ENCODE results near the gene ARHGAP15.
"Not testable (repeated sequence)": the region's sequence is repeated elsewhere in the genome, so short reads cannot be mapped to it uniquely, and the experiment has no call there.

Gene ARHGAP15

DNA sequence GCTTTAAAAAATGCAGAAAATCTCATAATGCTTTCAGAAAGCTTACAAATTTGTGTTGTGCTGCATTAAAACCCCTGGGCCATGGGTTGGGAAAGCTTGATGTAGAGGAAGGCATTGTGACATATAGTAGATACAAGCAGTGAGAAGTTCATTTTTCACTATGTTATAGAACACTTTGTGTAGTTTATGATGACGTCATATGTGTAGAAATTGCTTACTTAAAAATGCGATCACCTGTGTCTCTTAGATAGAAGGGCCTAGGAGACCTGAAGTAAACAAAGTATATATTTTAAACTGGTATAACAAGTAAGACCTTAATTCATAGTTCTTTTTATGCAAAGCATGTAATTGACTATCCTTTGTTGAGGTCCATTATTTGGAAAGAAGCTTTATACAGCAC is 393.5 kb downstream of the ARHGAP15 start:
- no peak for DNase-seq (ENCODE audit: low read depth in 1 of 2, low spot score in 1 of 2)

- no peak for DNase-seq (ENCODE audit: low read depth in 1 of 2, low spot score in 1 of 2)
Observed at GRCh38 chr2:143524119-143524553, 394.9 kb downstream of the ARHGAP15 start.

GRCh38 chr2:143524559-143525401 is 395.6 kb downstream of the ARHGAP15 start:
- DNase-seq (ENCODE audit: low read depth in 1 of 2, low spot score in 1 of 2): no peak

- no peak for DNase-seq (ENCODE audit: low read depth in 1 of 2, low spot score in 1 of 2)
Observed at GRCh38 chr2:143525402-143525860, 396.2 kb downstream of the ARHGAP15 start.

- no peak for DNase-seq (ENCODE audit: low read depth in 1 of 2, low spot score in 1 of 2)
Observed at GRCh38 chr2:143526498-143526897, 397.3 kb downstream of the ARHGAP15 start.

DNA sequence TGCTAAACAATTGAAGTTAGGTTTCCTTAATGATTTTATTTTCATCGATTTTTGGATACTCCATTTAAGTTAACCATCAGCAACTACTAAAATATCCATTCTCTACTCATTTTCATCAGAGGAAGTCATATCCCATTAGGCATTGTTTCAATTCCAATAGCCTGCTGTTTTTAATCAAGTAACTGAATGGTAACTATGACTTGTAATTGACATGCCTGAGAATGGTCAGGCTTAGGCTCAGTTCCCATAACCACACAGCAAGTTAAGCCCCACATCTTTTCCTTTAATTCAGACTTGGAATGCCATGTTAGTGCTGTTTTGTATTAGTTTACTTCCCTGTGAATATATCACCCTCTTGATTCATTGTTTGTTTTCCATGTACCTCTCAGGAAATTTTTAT is 398.8 kb downstream of the ARHGAP15 start:
- no peak for DNase-seq (ENCODE audit: low read depth in 1 of 2, low spot score in 1 of 2)

GRCh38 chr2:143529118-143529720 is 400.0 kb downstream of the ARHGAP15 start:
- no peak for DNase-seq (ENCODE audit: low read depth in 1 of 2, low spot score in 1 of 2)

- no peak for DNase-seq (ENCODE audit: low read depth in 1 of 2, low spot score in 1 of 2)
Observed at GRCh38 chr2:143530758-143531157, 401.5 kb downstream of the ARHGAP15 start.

GRCh38 chr2:143532061-143532460 is 402.8 kb downstream of the ARHGAP15 start:
- DNase-seq (ENCODE audit: low read depth in 1 of 2, low spot score in 1 of 2): no peak

GRCh38 chr2:143533846-143534245 is 404.6 kb downstream of the ARHGAP15 start:
- DNase-seq (ENCODE audit: low read depth in 1 of 2, low spot score in 1 of 2): no peak

DNA sequence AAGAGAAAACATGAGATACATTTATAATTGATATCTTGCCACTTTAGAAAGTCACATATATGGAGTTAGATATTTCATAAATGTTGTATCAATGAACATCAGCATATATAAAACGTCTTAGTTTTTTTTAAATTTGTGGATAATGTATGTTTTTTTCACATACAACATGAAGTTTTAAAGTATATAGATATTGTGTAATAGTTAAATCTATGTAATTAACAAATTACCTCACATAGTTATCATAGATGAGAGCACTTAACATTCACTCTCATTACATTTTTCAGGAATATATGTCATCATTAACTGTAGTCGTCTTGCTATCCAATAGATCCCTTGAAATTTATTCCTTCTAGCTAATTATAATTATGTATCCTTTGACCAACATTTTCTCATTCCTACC is 406.6 kb downstream of the ARHGAP15 start:
- no peak for DNase-seq (ENCODE audit: low read depth in 1 of 2, low spot score in 1 of 2)

DNA sequence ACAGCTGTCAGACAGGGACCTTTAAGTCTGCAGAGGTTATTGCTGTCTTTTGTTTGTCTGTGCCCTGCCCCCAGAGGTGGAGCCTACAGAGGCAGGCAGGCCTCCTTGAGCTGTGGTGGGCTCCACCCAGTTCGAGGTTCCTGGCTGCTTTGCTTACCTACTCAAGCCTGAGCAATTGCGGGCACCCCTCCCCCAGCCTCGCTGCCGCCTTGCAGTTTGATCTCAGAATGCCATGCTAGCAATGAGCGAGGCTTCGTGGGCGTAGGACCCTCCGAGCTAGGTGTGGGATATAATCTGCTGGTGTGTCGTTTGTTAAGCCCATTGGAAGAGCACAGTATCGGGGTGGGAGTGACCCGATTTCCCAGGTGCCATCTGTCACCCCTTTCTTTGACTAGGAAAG is 412.7 kb downstream of the ARHGAP15 start:
- not testable (repeated sequence) for DNase-seq (ENCODE audit: low read depth in 1 of 2, low spot score in 1 of 2)

DNA sequence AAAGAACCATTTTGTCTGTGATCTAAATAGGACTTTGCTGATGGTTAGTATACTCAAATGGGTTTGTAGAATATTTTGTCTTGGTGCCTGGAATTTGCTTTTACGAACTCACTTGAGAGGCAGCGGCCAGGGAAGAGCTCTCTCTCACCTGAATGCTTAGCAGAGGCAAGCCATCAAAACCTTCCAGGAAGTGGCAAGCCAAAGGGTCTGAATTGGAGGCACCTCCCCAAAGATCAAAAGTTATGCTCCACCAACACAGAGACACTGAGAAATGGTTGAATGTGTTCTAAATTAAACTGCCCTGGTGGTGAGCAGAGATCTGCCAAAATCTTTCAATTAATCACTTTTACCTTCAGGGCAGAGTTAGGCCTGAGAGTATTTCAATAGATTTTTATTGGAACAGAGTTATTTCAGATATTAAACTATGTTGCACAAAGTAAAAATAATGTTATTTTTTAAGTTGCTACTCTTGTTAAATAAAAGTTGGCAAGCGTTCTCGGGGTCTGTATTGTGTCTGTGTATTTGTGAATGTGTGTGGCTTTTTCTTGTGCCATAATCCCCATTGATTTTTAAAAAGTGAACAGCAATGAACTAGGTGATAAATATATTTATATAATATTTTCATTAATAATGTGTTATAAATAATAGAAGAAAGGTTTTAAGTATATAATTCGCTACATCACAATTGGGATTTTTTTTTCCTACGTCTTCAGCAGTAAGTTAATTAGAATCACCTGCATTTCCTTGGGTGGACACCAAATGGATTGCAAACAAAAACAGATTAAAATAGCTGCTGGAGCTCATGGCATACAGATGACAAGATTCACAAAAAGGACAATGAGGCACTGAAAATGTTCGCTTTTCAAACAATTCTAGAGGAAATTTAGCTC is 416.1 kb downstream of the ARHGAP15 start:
- no peak for DNase-seq (ENCODE audit: low read depth in 1 of 2, low spot score in 1 of 2)

DNA sequence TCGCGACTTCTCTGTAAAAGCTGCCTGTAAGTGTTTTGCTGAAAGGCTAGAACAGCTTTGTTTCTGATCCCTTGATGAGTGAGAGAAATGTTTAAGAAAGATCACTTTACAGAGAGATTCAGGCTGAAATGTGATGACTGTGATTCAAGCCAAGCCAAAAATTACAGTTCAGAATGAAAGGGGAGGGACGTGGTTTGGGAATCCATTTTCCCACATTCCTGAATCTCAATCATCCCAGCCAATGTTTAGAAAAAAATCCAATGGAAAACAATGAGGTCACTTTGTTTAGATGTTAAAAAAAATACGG is 416.7 kb downstream of the ARHGAP15 start:
- no peak for DNase-seq (ENCODE audit: low read depth in 1 of 2, low spot score in 1 of 2)

DNA sequence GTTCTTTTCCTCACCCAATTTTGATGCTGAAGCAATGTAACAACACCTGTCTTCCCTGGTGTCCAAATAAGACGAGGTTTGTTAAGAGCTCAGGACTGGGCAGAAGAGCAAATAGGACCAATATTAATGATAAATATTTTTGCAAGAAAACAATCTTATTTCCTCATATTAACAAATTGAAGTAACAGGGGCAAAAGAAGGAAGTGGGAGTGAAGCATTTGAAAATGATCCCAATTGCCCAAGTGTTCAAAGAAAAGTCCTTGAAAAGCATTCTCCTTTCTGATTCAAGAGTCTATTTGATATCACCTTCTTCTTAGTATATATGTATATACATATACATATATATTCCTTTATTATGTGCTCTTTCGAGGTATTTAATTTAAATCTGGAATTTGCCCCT is 418.8 kb downstream of the ARHGAP15 start:
- DNase-seq (ENCODE audit: low read depth in 1 of 2, low spot score in 1 of 2): no peak

- DNase-seq (ENCODE audit: low read depth in 1 of 2, low spot score in 1 of 2): no peak
Observed at GRCh38 chr2:143550500-143550899, 421.3 kb downstream of the ARHGAP15 start.

- DNase-seq (ENCODE audit: low read depth in 1 of 2, low spot score in 1 of 2): no peak
Observed at GRCh38 chr2:143551971-143552650, 422.9 kb downstream of the ARHGAP15 start.

- DNase-seq (ENCODE audit: low read depth in 1 of 2, low spot score in 1 of 2): no peak
Observed at GRCh38 chr2:143553261-143553660, 424.0 kb downstream of the ARHGAP15 start.

- DNase-seq (ENCODE audit: low read depth in 1 of 2, low spot score in 1 of 2): no peak
Observed at GRCh38 chr2:143558665-143559064, 429.4 kb downstream of the ARHGAP15 start.

DNA sequence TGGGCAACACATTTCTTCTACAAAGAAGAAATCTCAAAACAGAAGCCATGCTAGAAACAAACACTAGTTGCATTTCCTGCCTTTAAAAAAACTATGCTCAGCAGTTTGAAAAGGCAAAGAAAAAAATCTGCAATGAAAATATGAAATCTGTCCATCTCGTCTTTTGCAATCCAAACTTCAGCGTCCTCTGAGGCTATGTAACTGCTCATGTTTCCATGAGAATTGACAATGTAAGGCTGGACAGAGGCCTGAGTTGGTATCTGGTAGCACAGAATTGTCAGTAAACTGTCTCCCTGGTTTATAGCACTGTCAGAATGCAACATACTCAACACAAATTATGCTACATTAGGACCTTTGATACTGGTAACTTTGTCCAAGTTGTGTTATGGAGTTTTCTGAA is 429.9 kb downstream of the ARHGAP15 start:
- DNase-seq (ENCODE audit: low read depth in 1 of 2, low spot score in 1 of 2): no peak

DNA sequence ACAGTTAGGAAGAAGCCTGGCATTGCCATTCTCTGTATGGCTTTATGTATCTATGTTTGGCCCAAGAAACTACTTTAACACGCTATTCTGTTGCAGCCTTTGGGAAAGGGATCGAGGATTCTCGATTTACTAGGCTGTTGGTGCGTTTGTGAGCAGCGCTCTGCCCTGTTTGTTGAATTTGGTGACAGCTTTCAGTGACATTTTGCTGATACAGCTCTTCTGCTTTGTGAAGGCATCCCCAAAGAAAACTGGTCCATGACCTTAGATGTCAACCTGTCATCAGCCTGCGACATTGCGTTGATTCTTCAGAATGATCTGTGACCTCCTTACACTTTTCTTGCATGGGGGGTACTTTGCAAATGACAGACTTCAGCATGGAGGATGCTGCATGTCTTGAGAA is 431.5 kb downstream of the ARHGAP15 start:
- no peak for DNase-seq (ENCODE audit: low read depth in 1 of 2, low spot score in 1 of 2)

Data from activated T-helper 1 cell treated with anti-CD3 and anti-CD28 coated beads, Interleukin-2, amount 50 U/mL, for 16 hours (primary cell).